ENCODE data around the gene MSTN. TPM values are rescaled to one million over a fixed set of nuclear protein-coding genes. Genes with fewer than 3 reads are reported as not detected.
"Not testable (repeated sequence)": the region's sequence is repeated elsewhere in the genome, so short reads cannot be mapped to it uniquely, and the experiment has no call there.

The MSTN gene
- polyA plus RNA-seq, 1 donor from 2014 or later: 1.2 TPM

GRCh38 chr2:190036071-190036470 is 26.5 kb downstream of the MSTN start (continued):
- no peak for TF ChIP-seq EZH2 (IDR thresholded peaks at IDR 0.05; ENCODE audit: borderline replicate concordance, insufficient read depth, low read length, poor library complexity, severe bottlenecking)
- TF ChIP-seq EP300 (conservative IDR thresholded peaks at IDR 0.05; ENCODE audit: poor library complexity, severe bottlenecking): no peak

- not testable (repeated sequence) for H3F3A ChIP-seq (ENCODE audit: insufficient read depth, low read length, poor library complexity, severe bottlenecking); H3K27ac ChIP-seq (ENCODE audit: low read length); H3K4me2 ChIP-seq (ENCODE audit: low read length); H3K27me3 ChIP-seq (ENCODE audit: insufficient read depth, low read depth, low read length); H3K79me2 ChIP-seq (replicated peaks; ENCODE audit: insufficient read depth, low read length); H3K36me3 ChIP-seq (ENCODE audit: insufficient read depth, low read length); H4K20me1 ChIP-seq (ENCODE audit: insufficient read depth); H3K9ac ChIP-seq (ENCODE audit: low read length); H3K9me3 ChIP-seq (ENCODE audit: low read length); H3K9me2 ChIP-seq (ENCODE audit: insufficient read depth, low read length); H2AFZ ChIP-seq (ENCODE audit: low read depth, low read length); H3K4me3 ChIP-seq (ENCODE audit: low read length)
Measured at GRCh38 chr2:190034417-190034816, 28.1 kb downstream of the MSTN start.

GRCh38 chr2:190031969-190032618 is 30.4 kb downstream of the MSTN start:
- Histone ChIP-seq H3K79me2 (replicated peaks; ENCODE audit: insufficient read depth, low read length) (no peaks in the 10 kb centered on the region), H3K9me2 (ENCODE audit: insufficient read depth, low read length) (no peaks in the 10 kb centered on the region), H3K9ac (ENCODE audit: low read length) (no peak overlapping the region), H3K9me3 (ENCODE audit: low read length) (no peaks in the 10 kb centered on the region), H3K36me3 (ENCODE audit: insufficient read depth, low read length) (no peaks in the 10 kb centered on the region), H3K27ac (ENCODE audit: low read length) (no peak overlapping the region), H3K4me3 (ENCODE audit: low read length) (no peak overlapping the region), H3F3A (ENCODE audit: insufficient read depth, low read length, poor library complexity, severe bottlenecking) (no peaks in the 10 kb centered on the region), H4K20me1 (ENCODE audit: insufficient read depth) (no peaks in the 10 kb centered on the region), H2AFZ (ENCODE audit: low read depth, low read length) (no peak overlapping the region), H3K4me2 (ENCODE audit: low read length) (no peak overlapping the region), H3K27me3 (ENCODE audit: insufficient read depth, low read depth, low read length) (no peaks in the 10 kb centered on the region)
- TF ChIP-seq EZH2 (IDR thresholded peaks at IDR 0.05; ENCODE audit: borderline replicate concordance, insufficient read depth, low read length, poor library complexity, severe bottlenecking) (no peak), POLR2AphosphoS5 (IDR thresholded peaks at IDR 0.05) (no peak), REST (IDR thresholded peaks at IDR 0.05; ENCODE audit: borderline replicate concordance) (no peak), MXI1 (conservative IDR thresholded peaks at IDR 0.05; ENCODE audit: poor library complexity, severe bottlenecking) (no peak), SMC3 (conservative IDR thresholded peaks at IDR 0.05; ENCODE audit: poor library complexity) (no peak), RAD21 (conservative IDR thresholded peaks at IDR 0.05) (no peak), CTCF (IDR thresholded peaks at IDR 0.05; ENCODE audit: poor library complexity, severe bottlenecking) (no peak), EP300 (conservative IDR thresholded peaks at IDR 0.05; ENCODE audit: poor library complexity, severe bottlenecking) (no peak), TAF1 (IDR thresholded peaks at IDR 0.05; ENCODE audit: low read depth) (no peak)

Measured in neural cell (in vitro differentiated cells).